Sigmoid colon (tissue), 7 donors: ENCODE data around the gene IL16. TPM values are rescaled to one million over a fixed set of nuclear protein-coding genes. Genes with fewer than 3 reads are reported as not detected.

Experiments
- DNase-seq: peaks from one replicate; pipeline ENCODE4 v3.0.0-alpha.2; 2019
- H3K27ac ChIP-seq, 4 donors: fragments of 200-600 bp; sonication (generic); one replicate each; pipeline ENCODE4 v1.5.1; 2016 to 2019; ENCODE audit warnings: mild to moderate bottlenecking in 1 of 4
- H3K27me3 ChIP-seq, 3 donors: fragments of 200-600 bp; sonication (generic); one replicate each; pipeline ENCODE4 v1.5.1; 2019; ENCODE audit warnings: mild to moderate bottlenecking in 1 of 3
- H3K36me3 ChIP-seq, 4 donors: fragments of 200-600 bp; sonication (generic); one replicate each; pipeline ENCODE4 v1.5.1; 2016 to 2019
- H3K4me1 ChIP-seq, 4 donors: fragments of 200-600 bp; sonication (generic); one replicate each; pipeline ENCODE4 v1.5.1; 2017 to 2019
- H3K4me3 ChIP-seq, 4 donors: fragments of 200-600 bp; sonication (generic); one replicate each; pipeline ENCODE4 v1.5.1; 2017 to 2019; ENCODE audit warnings: mild to moderate bottlenecking in 2 of 4, moderate library complexity in 1 of 4
- H3K9me3 ChIP-seq, 4 donors: fragments of 200-600 bp in 3 of 4; sonication (generic) in 3 of 4; one replicate each; pipeline versions ENCODE4 v1.5.1 to v1.6.1; 2013 to 2019
- EP300 ChIP-seq, 4 donors: sonication (generic); formaldehyde crosslinking; IDR thresholded peaks; one replicate each; pipeline ENCODE4 v1.6.1; 2017; ENCODE audit warnings: antibody characterized with exemption in 4 of 4
- POLR2A ChIP-seq, 2 donors: fragments of 450-650 bp; IDR thresholded peaks; one replicate each; pipeline ENCODE4 v1.6.1; 2016; ENCODE audit warnings: antibody characterized with exemption in 2 of 2, mild to moderate bottlenecking in 2 of 2, moderate library complexity in 2 of 2
- POLR2AphosphoS5 ChIP-seq, 4 donors: sonication (generic); formaldehyde crosslinking; IDR thresholded peaks; one replicate each; pipeline ENCODE4 v1.6.1; 2017; ENCODE audit warnings: antibody characterized with exemption in 4 of 4
- WGBS, 2 donors: extraction: QIAGEN DNeasy Blood & Tissue Kit; methylation state at CpG; one replicate each; pipeline ENCODE4 v1.1.7; 2013; 5-methylcytosine and 5-hydroxymethylcytosine counted together
- intact Hi-C: fragments of 100-400 bp; cut with DNase I; formaldehyde crosslinking; loops from one replicate; pipeline ENCODE4 v1.15.1; 2023
- polyA plus RNA-seq, 3 donors: library from polyadenylated mRNA; stranded (reverse); fragments of 200-250 nt; gene quantifications; one replicate each; pipeline ENCODE4 v1.2.3, GENCODE V29; 2013
- total RNA-seq, 4 donors: library from RNA; depleted of rRNA; stranded (reverse); fragments of >200 nt; gene quantifications; one replicate each; pipeline ENCODE4 v1.1.0, GENCODE V29; 2016
- TF ChIP-seq, protein P1 (sequence below), 4 experiments: fragments of 450-650 bp in 3 of 4; fragments of 200-600 bp in 1 of 4; IDR thresholded peaks; one replicate each; pipeline ENCODE4 v1.5.1; 2016 to 2019; ENCODE audit warnings: antibody characterized with exemption in 4 of 4, mild to moderate bottlenecking in 3 of 4, moderate library complexity in 2 of 4
- donor health status: healthy with polysubstance abuse.
- donor health status: Bipolar disorder and iron deficiency.
- donor health status: healthy.

IL16 gene
- total and polyA plus RNA-seq, 7 donors, result 3.0 to 52.8 (median 8.9) TPM

GRCh38 chr15:81301385-81301784 lies 104.7 kb downstream of the IL16 start:
- Histone ChIP-seq H3K4me3 (no peak overlapping the region), H3K36me3 (peaks cover 0 to 4% (median 0%) of the 10 kb centered on the region in 4 donors), H3K9me3 (no peaks in the 10 kb centered on the region), H3K27me3 (no peaks in the 10 kb centered on the region), H3K4me1 (peaks cover 0 to 13% (median 4%) of the 10 kb centered on the region in 4 donors), H3K27ac (no peak overlapping the region)
- 66 to 91% methylated on average over 4 of the region's 4 CpGs for WGBS, 2 donors
- intact Hi-C loops, result no loop called here
- no peak for TF ChIP-seq POLR2AphosphoS5 (IDR thresholded peaks at IDR 0.05)
- TF ChIP-seq, protein P1, sequence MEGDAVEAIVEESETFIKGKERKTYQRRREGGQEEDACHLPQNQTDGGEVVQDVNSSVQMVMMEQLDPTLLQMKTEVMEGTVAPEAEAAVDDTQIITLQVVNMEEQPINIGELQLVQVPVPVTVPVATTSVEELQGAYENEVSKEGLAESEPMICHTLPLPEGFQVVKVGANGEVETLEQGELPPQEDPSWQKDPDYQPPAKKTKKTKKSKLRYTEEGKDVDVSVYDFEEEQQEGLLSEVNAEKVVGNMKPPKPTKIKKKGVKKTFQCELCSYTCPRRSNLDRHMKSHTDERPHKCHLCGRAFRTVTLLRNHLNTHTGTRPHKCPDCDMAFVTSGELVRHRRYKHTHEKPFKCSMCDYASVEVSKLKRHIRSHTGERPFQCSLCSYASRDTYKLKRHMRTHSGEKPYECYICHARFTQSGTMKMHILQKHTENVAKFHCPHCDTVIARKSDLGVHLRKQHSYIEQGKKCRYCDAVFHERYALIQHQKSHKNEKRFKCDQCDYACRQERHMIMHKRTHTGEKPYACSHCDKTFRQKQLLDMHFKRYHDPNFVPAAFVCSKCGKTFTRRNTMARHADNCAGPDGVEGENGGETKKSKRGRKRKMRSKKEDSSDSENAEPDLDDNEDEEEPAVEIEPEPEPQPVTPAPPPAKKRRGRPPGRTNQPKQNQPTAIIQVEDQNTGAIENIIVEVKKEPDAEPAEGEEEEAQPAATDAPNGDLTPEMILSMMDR (IDR thresholded peaks at IDR 0.05), result no peak
- TF ChIP-seq EP300 (IDR thresholded peaks at IDR 0.05), result no peak
- TF ChIP-seq POLR2A (IDR thresholded peaks at IDR 0.05), result no peak
- DNase-seq, result no peak

- TF ChIP-seq POLR2A (IDR thresholded peaks at IDR 0.05) (no peak), POLR2AphosphoS5 (IDR thresholded peaks at IDR 0.05) (peak in 1 of 4 donors; percentile 28)
- no peaks in the 10 kb centered on the region for H3K27me3 ChIP-seq
- 62 to 82% methylated on average over 5 of the region's 5 CpGs for WGBS, 2 donors
- intact Hi-C loops, result no loop called here
- DNase-seq, result no peak
- no peaks in the 10 kb centered on the region for H3K9me3 ChIP-seq
- peaks cover 0 to 13% (median 4%) of the 10 kb centered on the region in 4 donors for H3K4me1 ChIP-seq
- peaks cover 0 to 4% (median 0%) of the 10 kb centered on the region in 4 donors for H3K36me3 ChIP-seq
- H3K4me3 ChIP-seq, result no peak overlapping the region
- peak overlapping the region in 3 of 4 donors; percentile 23 to 46 (median 42) for H3K27ac ChIP-seq
These were observed 105.2 kb downstream of the IL16 start for GRCh38 chr15:81301815-81302399.

- no peaks in the 10 kb centered on the region for H3K9me3 ChIP-seq
- intact Hi-C loops, result no loop called here
- no peak for DNase-seq
- H3K36me3 ChIP-seq, result peaks cover 0 to 4% (median 0%) of the 10 kb centered on the region in 4 donors
- H3K4me3 ChIP-seq, result no peak overlapping the region
- H3K27ac ChIP-seq, result peak overlapping the region in 2 of 4 donors; percentile 46 to 54
- peaks cover 0 to 8% (median 4%) of the 10 kb centered on the region in 4 donors for H3K4me1 ChIP-seq
- WGBS, 2 donors, result 55 to 84% methylated on average over 6 of the region's 6 CpGs
- no peaks in the 10 kb centered on the region for H3K27me3 ChIP-seq
- TF ChIP-seq EP300 (IDR thresholded peaks at IDR 0.05) (no peak), POLR2A (IDR thresholded peaks at IDR 0.05) (no peak), POLR2AphosphoS5 (IDR thresholded peaks at IDR 0.05) (no peak)
- TF ChIP-seq, protein P1 (IDR thresholded peaks at IDR 0.05), result no peak
These were observed 106.0 kb downstream of the IL16 start for GRCh38 chr15:81302701-81303109.

- intact Hi-C loops, result no loop called here
These were observed 106.9 kb downstream of the IL16 start for GRCh38 chr15:81303244-81304225.

More at GRCh38 chr15:81303244-81304225, 106.9 kb downstream of the IL16 start:
- no peak overlapping the region for H3K4me3 ChIP-seq
- TF ChIP-seq, protein P1 (IDR thresholded peaks at IDR 0.05), result no peak
- TF ChIP-seq EP300 (IDR thresholded peaks at IDR 0.05) (no peak), POLR2A (IDR thresholded peaks at IDR 0.05) (no peak), POLR2AphosphoS5 (IDR thresholded peaks at IDR 0.05) (no peak)
- WGBS, 2 donors, result 64 to 81% methylated on average over 9 of the region's 9 CpGs
- H3K4me1 ChIP-seq, result peaks cover 0 to 8% (median 4%) of the 10 kb centered on the region in 4 donors
- H3K27me3 ChIP-seq, result no peaks in the 10 kb centered on the region
- H3K36me3 ChIP-seq, result peaks cover 0 to 4% (median under 1%) of the 10 kb centered on the region in 4 donors
- no peaks in the 10 kb centered on the region for H3K9me3 ChIP-seq
- DNase-seq, result no peak
- H3K27ac ChIP-seq, result peak overlapping the region; percentile 27 to 54 (median 49)
